HepG2 (cell line): ENCODE data around the gene TIAM2.

Experiments
- ASH2L ChIP-seq: fragments of 300-600, 200-600 bp; sonication (generic); IDR thresholded peaks from 2 replicates; pipeline ENCODE4 v1.7.0; 2017; ENCODE audit warnings: low read depth, mild to moderate bottlenecking, moderate library complexity, mixed read lengths, low read length; ENCODE audit not compliant: insufficient read length
- CHCHD3 ChIP-seq: sonication (generic); formaldehyde crosslinking; IDR thresholded peaks from 2 replicates; pipeline ENCODE4 v1.8.0; 2022; ENCODE audit warnings: mild to moderate bottlenecking, missing genetic modification reagents, moderate library complexity
- EP300 ChIP-seq, 3 experiments: sonication (generic) in 1 of 3; formaldehyde crosslinking in 1 of 3; IDR thresholded peaks; 2 replicates each; pipeline versions ENCODE4 v1.5.1 to v1.6.1; 2011 to 2020; ENCODE audit warnings: low read depth in 2 of 3, low read length in 2 of 3, borderline replicate concordance in 1 of 3, improper control_type of control experiment in 1 of 3, mild to moderate bottlenecking in 1 of 3, missing genetic modification reagents in 1 of 3, moderate library complexity in 1 of 3
- GABPA ChIP-seq, 2 experiments: IDR thresholded peaks; 2 replicates each; pipeline ENCODE4 v1.6.1; 2011 to 2016; ENCODE audit warnings: low read depth in 2 of 2, low read length in 1 of 2, missing biosample characterization in 1 of 2, missing genetic modification characterization in 1 of 2
- NCOA2 ChIP-seq: sonication (generic); formaldehyde crosslinking; IDR thresholded peaks from 2 replicates; pipeline ENCODE4 v1.8.0; 2022; ENCODE audit warnings: inconsistent platforms
- NFKB2 ChIP-seq: sonication (generic); formaldehyde crosslinking; IDR thresholded peaks from 2 replicates; pipeline ENCODE4 v1.4.0; 2020; ENCODE audit warnings: missing genetic modification reagents, borderline replicate concordance
- SIN3A ChIP-seq: IDR thresholded peaks from 2 replicates; pipeline ENCODE4 v1.6.1; 2011; ENCODE audit warnings: low read depth, mild to moderate bottlenecking, control low read depth, low read length, borderline replicate concordance
- ZNF678 ChIP-seq: sonication (generic); formaldehyde crosslinking; IDR thresholded peaks from 2 replicates; pipeline ENCODE4 v1.4.0; 2020; ENCODE audit warnings: mild to moderate bottlenecking, missing genetic modification reagents
- TF ChIP-seq, protein P1 (sequence below): sonication (generic); formaldehyde crosslinking; IDR thresholded peaks from 2 replicates; pipeline ENCODE4 v1.4.0; 2020; ENCODE audit warnings: missing genetic modification reagents
- TF ChIP-seq, protein P2 (sequence below): sonication (generic); formaldehyde crosslinking; IDR thresholded peaks from 2 replicates; pipeline ENCODE4 v1.8.0; 2022; ENCODE audit warnings: missing genetic modification reagents, mild to moderate bottlenecking, moderate library complexity, borderline replicate concordance

DNA sequence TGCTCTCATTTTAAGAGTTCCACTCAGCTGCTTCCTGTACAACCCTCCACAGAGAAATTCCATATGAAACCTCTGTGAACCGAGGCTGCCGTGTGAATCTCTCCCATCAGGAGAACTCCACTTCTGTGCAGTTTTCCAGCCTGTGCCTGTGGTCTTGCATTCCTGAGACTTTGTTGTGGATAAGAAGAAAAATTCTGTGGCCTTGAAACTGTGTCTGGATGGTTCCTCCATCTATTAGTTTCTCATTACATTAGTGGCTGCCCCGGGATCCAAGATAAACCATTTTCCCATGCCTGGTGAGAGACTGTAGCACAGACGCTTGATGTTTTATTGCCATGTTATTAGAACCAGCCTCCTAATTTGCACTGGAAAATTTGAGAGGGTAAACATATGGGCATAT lies 40.8 kb upstream of the TIAM2 start:
- TF ChIP-seq, protein P1, sequence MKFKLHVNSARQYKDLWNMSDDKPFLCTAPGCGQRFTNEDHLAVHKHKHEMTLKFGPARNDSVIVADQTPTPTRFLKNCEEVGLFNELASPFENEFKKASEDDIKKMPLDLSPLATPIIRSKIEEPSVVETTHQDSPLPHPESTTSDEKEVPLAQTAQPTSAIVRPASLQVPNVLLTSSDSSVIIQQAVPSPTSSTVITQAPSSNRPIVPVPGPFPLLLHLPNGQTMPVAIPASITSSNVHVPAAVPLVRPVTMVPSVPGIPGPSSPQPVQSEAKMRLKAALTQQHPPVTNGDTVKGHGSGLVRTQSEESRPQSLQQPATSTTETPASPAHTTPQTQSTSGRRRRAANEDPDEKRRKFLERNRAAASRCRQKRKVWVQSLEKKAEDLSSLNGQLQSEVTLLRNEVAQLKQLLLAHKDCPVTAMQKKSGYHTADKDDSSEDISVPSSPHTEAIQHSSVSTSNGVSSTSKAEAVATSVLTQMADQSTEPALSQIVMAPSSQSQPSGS (CRISPR knock-in tag), result no peak
- TF ChIP-seq CHCHD3 (CRISPR knock-in tag), result no peak
- TF ChIP-seq ASH2L, result no peak
- TF ChIP-seq GABPA (IDR thresholded peaks at IDR 0.05; ENCODE audit: low read depth, low read length), result no peak
- no peak for TF ChIP-seq GABPA (CRISPR knock-in tag; IDR thresholded peaks at IDR 0.05; ENCODE audit: low read depth)
- no peak for TF ChIP-seq NCOA2 (CRISPR knock-in tag)
- TF ChIP-seq SIN3A, result no peak
- TF ChIP-seq, protein P2, sequence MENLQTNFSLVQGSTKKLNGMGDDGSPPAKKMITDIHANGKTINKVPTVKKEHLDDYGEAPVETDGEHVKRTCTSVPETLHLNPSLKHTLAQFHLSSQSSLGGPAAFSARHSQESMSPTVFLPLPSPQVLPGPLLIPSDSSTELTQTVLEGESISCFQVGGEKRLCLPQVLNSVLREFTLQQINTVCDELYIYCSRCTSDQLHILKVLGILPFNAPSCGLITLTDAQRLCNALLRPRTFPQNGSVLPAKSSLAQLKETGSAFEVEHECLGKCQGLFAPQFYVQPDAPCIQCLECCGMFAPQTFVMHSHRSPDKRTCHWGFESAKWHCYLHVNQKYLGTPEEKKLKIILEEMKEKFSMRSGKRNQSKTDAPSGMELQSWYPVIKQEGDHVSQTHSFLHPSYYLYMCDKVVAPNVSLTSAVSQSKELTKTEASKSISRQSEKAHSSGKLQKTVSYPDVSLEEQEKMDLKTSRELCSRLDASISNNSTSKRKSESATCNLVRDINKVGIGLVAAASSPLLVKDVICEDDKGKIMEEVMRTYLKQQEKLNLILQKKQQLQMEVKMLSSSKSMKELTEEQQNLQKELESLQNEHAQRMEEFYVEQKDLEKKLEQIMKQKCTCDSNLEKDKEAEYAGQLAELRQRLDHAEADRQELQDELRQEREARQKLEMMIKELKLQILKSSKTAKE (CRISPR knock-in tag), result no peak
- no peak for TF ChIP-seq NFKB2
- TF ChIP-seq EP300 (IDR thresholded peaks at IDR 0.05; ENCODE audit: low read depth in 2 of 2, low read length in 2 of 2), result no peak
- no peak for TF ChIP-seq EP300 (CRISPR knock-in tag; IDR thresholded peaks at IDR 0.05; ENCODE audit: borderline replicate concordance)
- TF ChIP-seq ZNF678 (CRISPR knock-in tag), result no peak
